CD4-positive, alpha-beta T cell treated with Interleukin-17A for 1 hour (primary cell): ENCODE data around the gene MCF2L.
"Not testable (repeated sequence)": the region's sequence is repeated elsewhere in the genome, so short reads cannot be mapped to it uniquely, and the experiment has no call there.

Experiments used
- DNase-seq: peaks from one replicate; pipeline ENCODE4 v3.0.0-alpha.2; 2020

MCF2L gene

GRCh38 chr13:113051641-113052040 is 82.6 kb downstream of the MCF2L start:
- DNase-seq: no peak

GRCh38 chr13:113052206-113052605 is 83.2 kb downstream of the MCF2L start:
- no peak for DNase-seq

- DNase-seq: no peak
Observed at GRCh38 chr13:113052971-113053370, 84.0 kb downstream of the MCF2L start.

- no peak for DNase-seq
Observed at GRCh38 chr13:113053376-113053775, 84.4 kb downstream of the MCF2L start.

- DNase-seq: no peak
Observed at GRCh38 chr13:113053801-113054604, 85.0 kb downstream of the MCF2L start.

- no peak for DNase-seq
Observed at GRCh38 chr13:113057084-113057483, 88.1 kb downstream of the MCF2L start.

- not testable (repeated sequence) for DNase-seq
Observed at GRCh38 chr13:113057559-113057958, 88.5 kb downstream of the MCF2L start.

- DNase-seq: no peak
Observed at GRCh38 chr13:113058129-113058987, 89.3 kb downstream of the MCF2L start.

- DNase-seq: no peak
Observed at GRCh38 chr13:113058988-113059850, 90.2 kb downstream of the MCF2L start.

GRCh38 chr13:113059891-113060290 is 90.9 kb downstream of the MCF2L start:
- no peak for DNase-seq

- no peak for DNase-seq
Observed at GRCh38 chr13:113060557-113061270, 91.7 kb downstream of the MCF2L start.

GRCh38 chr13:113061271-113061625 is 92.2 kb downstream of the MCF2L start:
- no peak for DNase-seq

- no peak for DNase-seq
Observed at GRCh38 chr13:113061796-113062425, 92.9 kb downstream of the MCF2L start.

GRCh38 chr13:113062691-113063090 is 93.7 kb downstream of the MCF2L start:
- no peak for DNase-seq

GRCh38 chr13:113063091-113063491 is 94.1 kb downstream of the MCF2L start:
- DNase-seq: no peak

GRCh38 chr13:113064000-113064533 is 95.1 kb downstream of the MCF2L start:
- DNase-seq: no peak

- no peak for DNase-seq
Observed at GRCh38 chr13:113064534-113065405, 95.8 kb downstream of the MCF2L start.

GRCh38 chr13:113065406-113066141 is 96.6 kb downstream of the MCF2L start:
- DNase-seq: no peak

- no peak for DNase-seq
Observed at GRCh38 chr13:113066142-113066455, 97.1 kb downstream of the MCF2L start.

GRCh38 chr13:113066746-113067145 is 97.7 kb downstream of the MCF2L start:
- no peak for DNase-seq
